Measurements from ENCODE around the gene HADHA.

DNA sequence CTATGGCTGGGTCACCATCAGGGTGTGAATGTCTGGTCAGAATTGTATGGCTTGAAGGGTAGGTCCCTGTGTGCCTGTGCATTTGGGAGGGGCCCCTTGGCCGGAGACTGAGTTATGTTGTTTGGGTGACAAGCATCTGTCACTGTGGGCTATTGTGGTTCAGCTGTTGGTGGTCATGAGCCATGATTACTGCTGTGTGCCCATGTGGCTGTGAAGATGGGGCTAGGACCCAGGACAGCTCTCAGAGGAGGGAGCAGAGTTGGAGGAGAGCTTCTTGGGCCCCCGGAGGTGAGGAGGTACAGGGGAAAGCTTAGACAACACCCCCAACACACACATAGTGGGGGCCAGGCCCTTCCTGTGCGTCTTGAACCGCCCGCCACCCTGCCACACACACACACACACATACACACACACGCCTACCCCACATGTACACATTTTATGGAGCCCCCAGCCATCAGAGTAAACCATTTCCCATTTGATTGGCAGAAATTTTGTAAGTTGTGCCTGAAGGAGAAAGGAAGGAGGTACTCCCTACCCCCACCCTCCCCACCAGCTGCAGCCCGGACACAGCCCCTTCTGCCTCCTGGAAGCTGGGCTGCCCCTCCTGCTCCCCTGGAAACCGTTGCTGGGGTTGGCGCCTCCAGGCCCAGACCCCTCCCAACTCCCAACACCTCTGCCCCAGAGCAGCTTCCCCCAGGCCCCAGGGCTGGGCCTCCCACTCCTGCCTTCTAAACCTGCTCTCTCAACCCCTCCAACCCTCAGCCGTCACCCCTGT, 69.6 kb downstream of the HADHA start:
- TF ChIP-seq, protein P1, sequence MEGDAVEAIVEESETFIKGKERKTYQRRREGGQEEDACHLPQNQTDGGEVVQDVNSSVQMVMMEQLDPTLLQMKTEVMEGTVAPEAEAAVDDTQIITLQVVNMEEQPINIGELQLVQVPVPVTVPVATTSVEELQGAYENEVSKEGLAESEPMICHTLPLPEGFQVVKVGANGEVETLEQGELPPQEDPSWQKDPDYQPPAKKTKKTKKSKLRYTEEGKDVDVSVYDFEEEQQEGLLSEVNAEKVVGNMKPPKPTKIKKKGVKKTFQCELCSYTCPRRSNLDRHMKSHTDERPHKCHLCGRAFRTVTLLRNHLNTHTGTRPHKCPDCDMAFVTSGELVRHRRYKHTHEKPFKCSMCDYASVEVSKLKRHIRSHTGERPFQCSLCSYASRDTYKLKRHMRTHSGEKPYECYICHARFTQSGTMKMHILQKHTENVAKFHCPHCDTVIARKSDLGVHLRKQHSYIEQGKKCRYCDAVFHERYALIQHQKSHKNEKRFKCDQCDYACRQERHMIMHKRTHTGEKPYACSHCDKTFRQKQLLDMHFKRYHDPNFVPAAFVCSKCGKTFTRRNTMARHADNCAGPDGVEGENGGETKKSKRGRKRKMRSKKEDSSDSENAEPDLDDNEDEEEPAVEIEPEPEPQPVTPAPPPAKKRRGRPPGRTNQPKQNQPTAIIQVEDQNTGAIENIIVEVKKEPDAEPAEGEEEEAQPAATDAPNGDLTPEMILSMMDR (IDR thresholded peaks at IDR 0.05; ENCODE audit: low read length) = no peak
- no peak for TF ChIP-seq EZH2 (IDR thresholded peaks at IDR 0.05; ENCODE audit: borderline replicate concordance, low read length)
